Measurements from ENCODE around the gene KNSTRN.

Gene KNSTRN

DNA sequence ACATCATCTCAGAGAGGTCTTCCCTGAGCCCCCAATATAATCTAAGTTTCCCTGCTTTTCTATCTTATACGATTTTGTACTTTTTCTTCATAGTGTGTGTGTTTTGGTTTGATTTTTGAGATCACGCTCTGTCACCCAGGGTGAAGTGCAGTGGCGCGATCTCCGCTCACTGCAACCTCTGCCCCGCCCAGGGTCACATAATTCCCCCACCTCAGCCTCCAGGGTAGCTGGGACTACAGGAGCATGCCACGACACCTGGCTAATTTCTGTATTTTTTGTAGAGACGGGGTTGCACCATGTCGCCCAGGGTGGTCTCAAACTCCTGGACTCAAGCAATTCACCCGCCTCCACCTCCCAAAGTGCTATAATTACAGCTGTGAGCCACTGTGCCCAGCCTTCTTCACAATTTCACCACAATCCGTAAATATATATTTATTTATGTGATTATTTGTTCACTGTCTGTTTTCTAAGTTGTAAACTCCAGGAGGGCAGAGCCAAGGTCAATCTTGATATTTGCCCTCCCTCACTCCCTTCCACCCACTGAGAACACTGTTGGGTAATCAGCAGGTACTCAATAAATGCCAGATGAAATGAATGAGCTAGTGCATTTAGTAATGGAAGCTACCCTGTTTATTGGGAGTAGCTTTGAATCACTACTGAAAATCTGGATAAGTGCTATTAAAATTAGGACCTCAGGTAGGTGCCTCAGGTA lies 547 bp upstream of the KNSTRN start:
- in situ Hi-C loops (cut with MboI; ENCODE audit: low sequenced_read_pairs, unreplicated experiment): no loop called here
- no peak for DNase-seq (ENCODE audit: low spot score)
- no peak for TF ChIP-seq CTCF (IDR thresholded peaks at IDR 0.05; ENCODE audit: borderline replicate concordance, control extremely low read depth, extremely low read depth, insufficient read depth, missing control alignments)

DNA sequence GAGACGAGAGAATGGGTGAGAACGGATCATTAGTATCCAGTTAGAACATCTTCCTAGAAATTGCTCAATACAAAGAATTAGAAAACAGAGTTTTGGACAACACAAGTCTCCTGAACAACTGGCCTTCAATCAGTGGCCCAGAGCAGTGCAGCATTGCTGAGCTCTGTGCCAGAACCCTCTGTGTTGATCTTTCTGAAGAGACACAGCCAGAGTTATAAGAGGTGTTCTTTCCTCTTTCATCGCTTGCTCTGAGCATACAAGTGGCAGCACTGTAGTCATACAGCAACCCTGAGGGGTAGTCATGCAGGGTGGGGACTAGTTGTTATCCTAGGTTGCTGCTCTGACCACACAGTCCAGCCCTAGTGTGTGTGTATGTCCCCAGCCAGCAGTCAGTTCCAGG lies 4.0 kb downstream of the KNSTRN start:
- no peak for TF ChIP-seq CTCF (IDR thresholded peaks at IDR 0.05; ENCODE audit: borderline replicate concordance, control extremely low read depth, extremely low read depth, insufficient read depth, missing control alignments)
- in situ Hi-C loops (cut with MboI; ENCODE audit: low sequenced_read_pairs, unreplicated experiment): no loop called here
- DNase-seq (ENCODE audit: low spot score): no peak

- TF ChIP-seq CTCF (IDR thresholded peaks at IDR 0.05; ENCODE audit: borderline replicate concordance, control extremely low read depth, extremely low read depth, insufficient read depth, missing control alignments): no peak
- in situ Hi-C loops (cut with MboI; ENCODE audit: low sequenced_read_pairs, unreplicated experiment): no loop called here
- DNase-seq (ENCODE audit: low spot score): no peak
Observed at GRCh38 chr15:40388941-40389823, 6.7 kb downstream of the KNSTRN start.

- DNase-seq (ENCODE audit: low spot score): no peak
- no peak for TF ChIP-seq CTCF (IDR thresholded peaks at IDR 0.05; ENCODE audit: borderline replicate concordance, control extremely low read depth, extremely low read depth, insufficient read depth, missing control alignments)
- in situ Hi-C loops (cut with MboI; ENCODE audit: low sequenced_read_pairs, unreplicated experiment): no loop called here
Observed at GRCh38 chr15:40389824-40390595, 7.5 kb downstream of the KNSTRN start.

- DNase-seq (ENCODE audit: low spot score): no peak
- no peak for TF ChIP-seq CTCF (IDR thresholded peaks at IDR 0.05; ENCODE audit: borderline replicate concordance, control extremely low read depth, extremely low read depth, insufficient read depth, missing control alignments)
- in situ Hi-C loops (cut with MboI; ENCODE audit: low sequenced_read_pairs, unreplicated experiment): no loop called here
Observed at GRCh38 chr15:40392986-40393948, 10.7 kb downstream of the KNSTRN start.

All from GM13976 (cell line).